ENCODE results near the gene FMO5.
"Not testable (repeated sequence)": the region's sequence is repeated elsewhere in the genome, so short reads cannot be mapped to it uniquely, and the experiment has no call there.

Gene FMO5

DNA sequence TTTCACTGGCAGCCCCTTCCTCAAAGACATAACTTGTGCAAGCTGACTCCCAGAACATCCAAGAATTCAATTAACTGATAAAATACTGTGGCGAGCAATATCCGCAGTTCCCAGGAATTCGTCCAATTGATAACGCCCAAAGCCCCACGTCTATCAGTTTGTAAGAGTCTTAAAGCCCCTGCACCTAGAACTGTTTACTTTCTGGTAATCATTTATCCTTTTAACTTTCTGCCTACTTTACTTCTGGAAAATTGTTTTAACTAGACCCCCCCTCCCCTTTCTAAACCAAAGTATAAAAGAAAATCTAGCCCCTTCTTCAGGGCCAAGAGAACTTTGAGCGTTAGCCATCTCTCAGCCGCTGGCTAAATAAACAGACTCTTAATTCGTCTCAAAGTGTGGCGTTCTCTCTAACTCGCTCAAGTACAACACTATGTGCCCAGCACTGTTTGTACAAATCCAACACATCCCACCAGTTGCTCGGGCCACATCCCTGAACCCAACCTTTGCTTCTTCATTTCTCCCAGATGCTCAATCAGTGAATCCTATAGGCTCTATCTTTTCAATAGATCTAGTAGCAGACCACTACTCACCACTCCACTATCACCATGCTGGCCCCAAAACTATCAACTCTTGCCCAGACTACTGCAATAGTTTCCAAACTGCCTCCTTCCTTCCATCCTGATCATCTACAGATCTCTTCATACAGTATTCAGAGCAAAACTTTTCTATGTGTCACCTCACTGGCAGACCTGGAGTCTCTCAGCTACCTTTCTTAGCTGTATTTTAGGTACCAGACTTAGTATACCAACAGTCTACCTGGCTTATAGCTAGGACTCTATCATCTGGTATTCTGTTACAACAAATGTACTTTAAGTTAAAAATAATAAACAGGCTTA lies 14.0 kb upstream of the FMO5 start:
- FAIRE-seq = no peak

DNA sequence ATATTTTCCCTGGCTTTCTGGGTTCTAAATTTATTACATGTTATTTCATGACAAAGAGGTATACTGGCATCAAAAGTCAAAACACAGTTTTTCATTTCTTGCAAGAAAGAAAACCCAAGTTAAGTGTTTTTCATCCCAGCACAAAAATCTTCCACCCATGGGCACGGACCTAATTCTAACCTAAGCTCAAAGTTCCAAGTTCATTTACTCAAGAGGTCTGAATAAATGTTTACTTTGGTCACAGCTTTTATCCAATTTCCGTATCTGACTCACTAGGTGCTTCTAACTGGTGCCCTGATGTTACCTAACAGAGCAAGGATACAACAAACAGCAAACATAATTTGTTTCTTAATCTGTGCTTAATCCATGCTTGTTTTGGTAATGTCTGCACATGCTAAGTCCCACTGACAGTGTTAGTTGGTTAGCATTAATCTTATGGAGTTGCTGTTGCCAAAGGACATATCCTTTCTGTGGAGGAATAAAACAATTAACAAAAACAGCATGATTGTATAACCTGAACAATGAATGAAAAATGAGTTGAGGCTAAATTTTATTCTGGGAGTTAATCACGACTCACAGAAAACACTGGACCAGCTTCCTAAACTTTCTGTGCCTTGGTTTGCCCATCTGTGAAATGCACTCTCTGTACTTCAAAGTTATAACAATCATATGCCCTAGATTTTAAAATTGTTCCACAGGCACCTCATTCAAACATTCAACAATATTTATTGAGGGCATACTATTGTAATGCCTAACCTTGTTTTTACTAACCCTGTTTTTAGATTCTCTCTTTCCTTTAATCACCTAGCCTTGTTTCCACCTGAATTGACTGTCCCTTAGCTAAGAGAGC lies 13.1 kb upstream of the FMO5 start:
- FAIRE-seq = no peak

DNA sequence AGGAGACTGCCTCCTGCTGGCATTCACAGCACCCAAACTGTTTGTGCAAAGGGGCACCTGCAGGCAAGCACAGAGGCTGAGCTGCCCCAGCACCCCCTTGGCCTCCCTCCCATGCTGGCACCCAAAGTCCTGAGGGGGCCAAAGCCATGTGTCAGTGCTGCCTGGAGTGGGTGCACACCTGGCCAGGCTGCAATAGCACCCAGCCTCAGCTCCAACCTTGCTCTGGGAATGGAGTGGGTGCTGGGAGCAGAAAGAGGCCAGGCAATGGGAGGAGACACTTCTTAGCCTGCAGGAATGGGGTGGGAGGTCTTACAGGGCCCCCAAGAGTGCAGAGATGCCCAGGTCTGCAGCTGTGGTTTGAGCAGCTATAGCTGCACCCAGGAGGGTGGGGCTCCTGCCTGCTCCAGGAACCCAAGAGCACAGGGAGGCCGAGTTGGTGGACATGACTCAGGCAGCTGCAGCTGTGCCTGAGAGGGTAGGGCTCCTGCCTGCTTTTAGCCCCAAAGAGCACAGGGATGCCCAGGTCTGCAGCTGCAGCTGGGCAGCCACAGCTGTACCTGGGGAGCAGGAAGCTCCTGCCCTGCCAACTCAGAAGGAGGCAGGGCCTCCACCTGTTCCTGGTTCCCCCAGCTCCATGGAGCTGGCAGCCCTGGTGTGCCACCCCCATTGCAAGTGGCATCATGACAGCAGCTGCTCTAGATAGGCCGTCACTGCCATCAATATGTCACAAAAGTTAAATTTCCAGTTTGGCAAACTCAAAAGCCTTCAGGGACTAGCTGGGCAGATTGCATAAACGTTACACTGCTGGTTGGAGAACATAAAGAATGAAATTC lies 12.0 kb upstream of the FMO5 start:
- FAIRE-seq = no peak

DNA sequence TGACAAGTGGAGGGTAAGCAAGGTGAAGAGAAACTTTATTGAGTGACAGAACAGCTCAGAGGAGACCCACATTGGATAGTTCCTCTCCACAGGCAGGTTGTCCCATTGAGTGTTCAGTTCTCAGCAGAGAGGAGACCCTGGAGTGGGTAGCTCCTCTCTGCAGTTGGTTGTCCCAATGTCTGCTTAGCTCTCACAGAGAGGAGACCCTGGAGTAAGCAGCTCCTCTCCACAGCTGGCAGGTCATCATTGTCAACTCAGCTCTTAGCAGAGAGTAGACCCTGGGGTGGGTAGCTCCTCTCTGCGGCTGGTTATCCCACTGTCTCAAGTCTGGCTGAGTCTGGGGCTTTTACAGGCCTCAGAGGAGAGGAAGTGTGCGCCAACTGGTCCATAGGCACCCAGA lies 11.3 kb upstream of the FMO5 start:
- FAIRE-seq = no peak

DNA sequence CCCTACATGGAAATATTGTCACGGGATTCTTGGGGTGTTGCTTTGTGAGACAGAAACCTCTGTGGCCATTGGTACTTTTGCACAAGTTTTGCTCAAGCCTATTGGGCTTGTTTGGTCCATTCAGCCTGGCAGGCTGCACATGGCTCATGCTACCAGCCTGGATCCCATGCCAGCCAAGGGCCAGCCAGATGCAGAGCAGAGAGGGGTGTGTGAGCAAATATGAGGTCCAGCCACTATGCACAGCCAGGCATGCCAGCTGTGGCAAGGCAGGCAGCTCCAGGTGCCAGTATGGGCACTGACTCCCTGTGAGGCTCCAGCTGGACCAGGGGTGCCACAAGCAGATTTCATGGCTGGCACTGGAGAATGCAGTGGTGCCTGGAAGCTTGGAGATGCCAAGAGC lies 10.7 kb upstream of the FMO5 start:
- FAIRE-seq = no peak

DNA sequence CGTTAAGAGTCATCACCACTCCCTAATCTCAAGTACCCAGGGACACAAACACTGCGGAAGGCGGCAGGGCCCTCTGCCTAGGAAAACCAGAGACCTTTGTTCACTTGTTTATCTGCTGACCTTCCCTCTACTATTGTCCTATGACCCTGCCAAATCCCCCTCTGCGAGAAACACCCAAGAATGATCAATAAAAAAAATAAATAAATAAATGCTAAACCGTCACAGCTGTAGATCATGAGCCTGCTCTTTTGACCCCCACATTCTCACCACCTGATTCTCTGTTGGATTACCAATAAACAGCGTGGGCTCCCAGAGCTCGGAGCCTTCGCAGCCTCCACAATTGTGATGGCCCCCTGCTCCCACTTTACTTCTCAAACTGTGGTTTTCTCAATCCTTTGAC lies 8.8 kb upstream of the FMO5 start:
- FAIRE-seq = not testable (repeated sequence)

DNA sequence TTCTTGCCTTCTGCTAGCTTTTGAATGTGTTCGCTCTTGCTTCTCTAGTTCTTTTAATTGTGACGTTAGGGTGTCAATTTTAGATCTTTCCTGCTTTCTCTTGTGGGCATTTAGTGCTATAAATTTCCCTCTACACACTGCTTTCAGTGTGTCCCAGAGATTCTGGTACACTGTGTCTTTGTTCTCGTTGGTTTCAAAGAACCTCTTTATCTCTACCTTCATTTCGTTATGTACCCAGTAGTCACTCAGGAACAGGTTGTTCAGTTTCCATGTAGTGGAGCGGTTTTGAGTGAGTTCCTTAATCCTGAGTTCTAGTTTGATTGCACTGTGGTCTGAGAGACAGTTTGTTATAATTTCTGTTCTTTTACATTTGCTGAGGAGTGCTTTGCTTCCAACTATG lies 5.9 kb upstream of the FMO5 start:
- not testable (repeated sequence) for FAIRE-seq

DNA sequence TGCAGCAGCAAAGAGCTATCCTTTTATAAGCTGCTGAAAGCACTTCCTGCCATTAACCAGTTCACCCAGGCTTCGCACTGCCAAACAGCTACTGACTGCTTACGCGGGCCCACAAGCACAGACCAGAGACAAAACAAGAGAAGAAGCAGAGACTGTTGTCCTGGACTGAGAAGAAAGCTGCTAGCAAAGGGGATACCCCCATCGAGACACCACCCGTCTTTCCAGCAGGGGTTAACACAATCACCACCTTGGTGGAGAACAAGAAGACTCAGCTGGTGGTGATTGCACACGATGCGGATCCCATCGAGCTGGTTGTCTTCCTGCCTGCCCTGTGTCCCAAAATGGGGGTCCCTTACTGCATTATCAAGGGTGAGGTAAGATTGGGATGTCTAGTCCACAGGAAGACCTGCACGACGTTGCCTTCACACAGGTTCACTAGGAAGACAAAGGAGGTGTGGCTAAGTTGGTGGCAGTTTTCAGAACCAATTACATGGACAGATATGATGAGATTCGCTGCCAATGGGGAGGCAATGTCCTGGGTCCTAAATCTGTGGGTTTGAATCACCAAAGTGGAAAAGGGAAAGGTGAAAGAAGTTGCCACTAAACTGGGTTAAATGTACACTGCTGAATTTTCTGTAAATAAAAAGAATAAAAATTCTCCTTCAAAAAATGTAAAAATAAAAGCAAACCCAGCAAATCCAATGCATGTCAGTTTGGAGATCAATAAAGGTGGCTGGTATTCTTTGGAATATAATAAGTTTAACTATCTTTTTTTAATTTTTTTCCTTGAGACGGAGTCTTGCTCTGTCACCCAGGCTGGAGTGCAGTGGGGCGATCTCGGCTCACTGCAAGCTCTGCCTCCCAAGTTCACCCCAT lies 1.2 kb downstream of the FMO5 start:
- FAIRE-seq = no peak

DNA sequence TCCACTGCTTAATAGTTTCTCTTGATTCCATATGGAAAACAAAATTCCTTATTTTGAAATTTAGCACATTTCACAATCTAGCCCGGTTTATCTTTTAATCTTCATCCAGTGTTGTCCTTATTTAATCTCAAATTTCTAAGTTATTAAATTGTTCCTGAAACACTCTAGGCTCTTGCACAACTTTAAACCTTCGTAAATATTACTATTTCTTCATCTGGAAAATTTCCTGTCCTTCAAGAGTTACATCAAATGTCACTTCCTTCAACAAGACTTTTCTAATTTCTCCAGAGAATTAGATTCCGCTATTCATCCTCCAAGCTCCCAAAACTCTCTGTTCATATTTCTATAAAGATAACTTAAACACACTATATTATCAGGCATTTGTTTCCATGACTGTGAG lies 6.5 kb downstream of the FMO5 start:
- FAIRE-seq = no peak

DNA sequence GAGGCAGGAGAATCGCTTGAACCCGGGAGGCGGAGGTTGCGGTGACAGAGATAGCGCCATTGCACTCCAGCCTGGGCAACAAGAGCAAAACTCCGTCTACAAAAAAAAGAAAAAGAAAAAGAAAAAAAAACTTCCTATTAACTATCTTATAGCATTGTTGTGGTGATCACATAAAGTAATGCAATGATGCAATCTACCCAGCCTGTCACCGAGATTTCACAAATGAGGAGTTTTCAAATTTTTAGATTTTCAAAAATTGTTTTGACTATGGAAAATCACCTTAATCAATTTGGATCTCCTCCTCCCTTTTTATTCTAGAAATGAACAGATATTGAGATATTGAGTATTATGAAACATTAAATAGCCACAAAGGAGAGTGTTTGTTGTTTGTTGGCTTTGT lies 8.0 kb downstream of the FMO5 start:
- no peak for FAIRE-seq

DNA sequence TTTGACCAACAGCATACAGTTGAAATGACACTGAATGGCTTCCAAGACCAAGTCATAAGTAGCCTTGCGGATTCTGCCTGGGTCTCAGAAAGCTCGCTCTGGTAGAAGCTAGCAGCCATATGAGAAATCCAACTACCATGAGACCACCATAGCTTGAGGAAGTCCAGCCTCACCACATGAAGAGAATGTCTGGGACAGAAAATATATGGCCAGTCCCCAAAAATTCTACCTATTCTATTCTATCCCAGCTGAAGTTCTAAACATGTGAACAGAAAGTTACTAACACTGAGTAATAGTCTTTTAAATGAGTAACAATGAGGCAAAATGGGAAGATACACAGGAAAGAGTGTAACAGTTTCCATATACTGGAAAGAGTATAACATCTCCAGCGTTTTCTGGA lies 9.0 kb downstream of the FMO5 start:
- no peak for FAIRE-seq

DNA sequence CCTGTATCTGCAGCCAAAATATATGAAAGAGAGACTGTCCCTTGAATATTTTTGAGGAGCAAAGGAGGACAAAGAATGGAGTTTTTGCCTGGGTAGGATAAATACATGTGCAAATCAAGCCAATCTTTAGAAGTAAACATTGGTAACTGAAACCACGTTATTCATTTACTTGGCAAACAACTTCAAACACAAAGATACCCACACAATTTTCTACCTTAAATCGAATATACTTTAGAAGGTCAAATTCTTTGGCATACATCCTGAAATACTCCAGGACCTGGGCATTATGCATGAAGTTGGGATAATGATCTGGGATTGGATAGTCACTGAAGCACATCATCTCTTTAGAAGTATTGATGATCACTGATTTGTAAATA lies 9.6 kb downstream of the FMO5 start:
- FAIRE-seq = no peak

DNA sequence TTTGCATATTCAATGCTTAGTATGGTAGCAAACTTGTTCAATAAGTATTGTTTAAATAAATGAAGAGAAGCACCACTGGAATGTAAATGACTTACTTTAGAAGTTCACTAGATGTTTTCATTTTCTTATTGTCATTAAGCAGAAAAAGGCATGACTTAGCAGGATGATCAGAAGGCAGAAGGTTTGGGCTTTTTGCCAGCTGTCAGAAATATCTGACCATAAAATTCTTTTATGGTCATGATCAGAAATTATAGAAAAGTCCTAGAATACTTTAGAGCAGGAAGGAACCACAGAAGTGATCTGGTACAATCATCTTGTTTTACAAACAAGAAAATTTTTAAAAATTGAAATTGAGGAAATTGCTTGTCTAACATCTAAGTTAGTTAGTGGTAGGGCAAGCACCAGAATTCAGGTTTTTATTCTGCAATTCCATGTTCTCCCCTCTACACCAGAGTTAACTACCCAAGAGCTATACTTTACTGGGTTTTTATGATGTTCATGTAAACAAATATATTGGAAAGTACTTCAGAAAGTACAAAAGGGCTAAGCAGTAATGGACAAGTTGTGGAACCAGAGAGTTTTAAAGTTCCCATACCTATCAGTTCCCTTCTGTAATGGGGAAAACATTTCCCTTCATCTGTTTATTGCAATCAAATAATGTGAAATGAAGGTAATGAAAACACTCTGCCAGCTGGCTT lies 10.1 kb downstream of the FMO5 start:
- FAIRE-seq = no peak

DNA sequence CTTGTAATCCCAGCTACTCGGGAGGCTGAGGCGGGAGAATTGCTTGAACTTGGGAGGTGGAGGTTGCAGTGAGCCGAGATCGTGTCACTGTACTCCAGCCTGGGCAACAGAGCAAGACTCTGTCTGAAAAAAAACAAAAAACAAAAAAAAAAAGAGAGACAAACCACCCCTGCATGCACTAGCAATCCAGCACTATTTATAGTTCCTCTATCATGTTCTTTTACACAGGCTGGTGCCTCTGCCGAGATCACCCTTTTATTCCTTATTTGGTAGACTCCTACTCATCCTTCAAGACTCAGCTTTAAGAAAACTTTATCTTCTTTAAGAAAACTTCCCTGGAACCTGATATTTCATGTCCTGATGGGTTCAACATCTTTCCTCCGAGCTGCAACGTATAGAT lies 10.8 kb downstream of the FMO5 start:
- no peak for FAIRE-seq

DNA sequence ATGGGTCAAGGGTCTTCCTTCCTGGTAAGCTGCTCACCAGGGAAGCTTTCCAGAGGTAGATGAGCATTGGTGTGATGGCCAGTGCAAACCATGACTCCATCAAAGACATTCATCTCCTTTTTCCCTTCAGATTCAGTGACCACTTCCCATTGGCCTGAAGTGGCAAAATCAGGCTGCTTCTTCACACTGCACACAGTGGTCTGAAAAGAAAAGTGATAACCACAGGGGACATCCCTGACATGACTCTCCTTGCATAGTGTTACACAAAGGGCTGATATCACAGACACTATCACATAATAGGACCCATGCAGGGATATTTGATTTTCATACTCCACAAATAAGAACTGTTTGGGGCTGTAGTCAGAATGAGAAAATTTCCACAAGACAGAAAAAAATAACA lies 11.9 kb downstream of the FMO5 start:
- FAIRE-seq = no peak

DNA sequence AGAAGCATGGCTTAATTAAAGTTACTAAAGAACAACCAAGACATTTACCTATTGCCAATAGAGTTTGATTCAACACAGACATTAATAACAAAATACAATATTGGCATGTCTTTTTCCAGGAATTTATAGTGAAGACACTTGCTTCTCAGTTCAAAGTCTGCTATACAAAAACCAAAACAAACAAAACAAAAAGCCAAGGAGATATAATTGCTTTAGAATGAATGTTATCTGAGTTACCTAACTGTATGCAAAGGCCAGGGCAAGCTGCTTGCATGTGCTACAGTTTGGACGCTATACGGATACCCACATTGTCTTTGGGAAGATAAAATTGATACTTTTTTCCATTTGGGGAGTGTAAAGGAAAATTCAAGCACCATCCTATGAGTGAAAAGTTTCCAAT lies 13.6 kb downstream of the FMO5 start:
- FAIRE-seq = no peak

DNA sequence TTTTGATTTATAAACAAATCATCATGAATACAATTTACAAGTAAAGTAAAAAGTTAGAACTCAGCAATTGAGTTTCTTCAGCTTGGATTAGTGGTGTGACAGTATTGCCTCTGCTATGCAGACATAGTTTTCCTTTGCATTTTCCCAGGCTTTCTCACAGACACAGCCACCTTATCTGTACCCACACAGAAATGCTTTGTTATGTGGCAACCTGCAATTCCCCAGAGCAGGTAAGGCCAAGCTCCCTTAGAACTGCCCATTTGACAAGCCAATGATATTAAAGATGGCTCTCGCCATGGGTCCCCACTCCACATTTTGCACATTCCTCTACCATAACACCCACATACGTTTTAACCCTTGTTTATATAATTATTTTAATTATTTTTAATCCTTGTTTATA lies 14.2 kb downstream of the FMO5 start:
- no peak for FAIRE-seq

DNA sequence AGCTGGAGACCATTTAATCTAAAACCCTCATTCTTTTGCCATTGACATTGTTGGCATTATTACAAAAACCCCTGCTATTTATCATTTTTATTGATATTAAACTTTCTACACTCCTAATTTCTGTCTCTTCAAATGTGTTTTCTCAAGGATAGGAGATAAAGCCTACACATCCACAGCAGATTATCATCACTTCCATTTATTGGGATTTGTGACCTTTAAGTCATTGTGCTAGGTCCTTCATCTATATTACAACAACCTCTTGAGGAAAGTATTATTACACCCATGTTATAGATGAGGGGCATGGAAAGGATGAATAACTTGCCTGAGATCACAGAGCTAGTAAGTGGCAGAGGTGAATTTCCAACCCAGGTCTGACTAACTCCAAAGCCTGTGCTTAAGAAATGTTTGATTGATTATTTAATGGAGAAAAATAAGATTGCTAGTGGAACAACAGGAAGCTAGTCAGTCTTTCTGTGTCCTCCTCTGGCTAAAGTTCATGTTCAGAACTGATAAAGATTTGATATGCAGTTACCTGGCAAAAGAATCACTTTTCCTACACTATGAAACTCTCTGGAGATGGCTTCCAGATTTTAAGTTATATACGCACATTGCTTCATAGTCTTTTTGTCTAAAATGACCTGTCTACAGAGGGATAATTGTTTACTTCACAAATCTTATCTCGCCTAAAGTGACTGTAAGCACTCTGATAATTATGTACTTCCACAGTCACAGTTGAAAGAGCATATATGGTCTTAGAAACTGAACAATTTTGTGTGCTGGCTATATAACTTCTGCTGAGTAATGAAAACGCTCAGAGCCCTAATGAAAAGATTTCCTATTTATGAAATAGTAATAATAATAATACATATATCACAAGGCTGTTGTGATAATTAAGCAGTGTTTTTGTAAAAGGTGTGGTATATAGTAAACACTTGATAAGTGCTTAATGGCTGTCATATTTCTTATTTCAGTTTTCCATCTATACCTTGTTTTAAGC lies 15.0 kb downstream of the FMO5 start:
- FAIRE-seq = peak; percentile 67

DNA sequence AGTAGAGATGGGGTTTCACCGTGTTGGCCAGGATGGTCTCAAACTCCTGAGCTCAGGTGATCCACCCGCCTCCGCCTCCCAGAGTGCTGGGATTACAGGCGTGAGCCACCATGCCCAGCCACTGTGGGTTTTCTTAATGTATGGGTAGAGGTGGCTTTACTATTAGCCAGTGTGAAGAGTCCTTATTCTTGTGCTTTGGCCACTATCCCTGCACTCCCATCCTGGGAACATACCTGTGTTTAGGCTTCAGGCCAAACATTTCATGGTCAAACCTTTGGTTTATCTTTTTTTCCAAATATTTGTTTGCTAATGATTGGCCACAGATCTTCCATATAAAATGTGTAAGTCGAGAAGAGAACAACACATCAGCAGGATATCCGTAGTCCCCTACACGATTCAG lies 16.5 kb downstream of the FMO5 start:
- no peak for FAIRE-seq

DNA sequence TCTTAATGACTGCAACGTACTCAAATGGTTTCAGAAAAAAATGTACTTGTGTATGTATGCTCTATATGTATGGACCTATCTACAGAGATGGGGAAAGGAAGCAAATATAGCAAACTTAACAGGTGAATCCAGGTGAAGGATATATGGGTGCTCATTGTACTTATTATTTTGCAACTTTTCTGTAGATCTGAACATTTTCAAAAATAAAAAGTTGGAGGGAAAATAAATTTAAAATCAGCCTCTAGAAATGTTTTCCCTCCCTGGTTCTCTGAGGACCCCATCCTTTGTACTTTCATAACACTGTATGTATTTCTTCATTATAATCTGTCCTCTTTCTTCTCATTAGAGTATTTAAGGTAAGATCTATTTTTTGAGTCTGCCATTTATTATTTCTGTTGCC lies 17.9 kb downstream of the FMO5 start:
- no peak for FAIRE-seq
